HepG2 (cell line): ENCODE results near the gene PSMB4. TPM values are rescaled to one million over a fixed set of nuclear protein-coding genes. Genes with fewer than 3 reads are reported as not detected.
A peak's percentile ranks its signal among the peaks of the same experiment; 100 is the strongest.

Source experiments
- AKAP8 ChIP-seq: sonication (generic); formaldehyde crosslinking; IDR thresholded peaks from 2 replicates; pipeline ENCODE4 v1.5.1; 2020; ENCODE audit warnings: mild to moderate bottlenecking, missing genetic modification reagents
- BRCA1 ChIP-seq: sonication (generic); formaldehyde crosslinking; IDR thresholded peaks from 2 replicates; pipeline ENCODE4 v1.4.0; 2020; ENCODE audit warnings: missing genetic modification reagents
- DMAP1 ChIP-seq: IDR thresholded peaks from 2 replicates; pipeline ENCODE4 v1.6.1; 2016
- ETV5 ChIP-seq: IDR thresholded peaks from 2 replicates; pipeline ENCODE4 v1.6.1; 2018; ENCODE audit warnings: missing biosample characterization, missing genetic modification reagents, inconsistent platforms, borderline replicate concordance
- KLF13 ChIP-seq: sonication (generic); formaldehyde crosslinking; IDR thresholded peaks from 2 replicates; pipeline ENCODE4 v1.4.0; 2020; ENCODE audit warnings: mild to moderate bottlenecking, missing genetic modification reagents
- MED1 ChIP-seq: sonication (generic); formaldehyde crosslinking; IDR thresholded peaks from 2 replicates; pipeline ENCODE4 v1.4.0; 2020; ENCODE audit warnings: missing genetic modification reagents
- MED13 ChIP-seq: sonication (generic); formaldehyde crosslinking; IDR thresholded peaks from 2 replicates; pipeline ENCODE4 v1.5.0; 2020; ENCODE audit warnings: missing genetic modification reagents
- NFKB2 ChIP-seq: sonication (generic); formaldehyde crosslinking; IDR thresholded peaks from 2 replicates; pipeline ENCODE4 v1.4.0; 2020; ENCODE audit warnings: missing genetic modification reagents, borderline replicate concordance
- NKX3-1 ChIP-seq: sonication (generic); formaldehyde crosslinking; IDR thresholded peaks from 2 replicates; pipeline ENCODE4 v1.5.0; 2020; ENCODE audit warnings: missing genetic modification reagents
- PITX1 ChIP-seq: sonication (generic); formaldehyde crosslinking; IDR thresholded peaks from 2 replicates; pipeline ENCODE4 v1.5.1; 2020; ENCODE audit warnings: mild to moderate bottlenecking, missing genetic modification reagents
- SMYD3 ChIP-seq: sonication (generic); formaldehyde crosslinking; IDR thresholded peaks from 2 replicates; pipeline ENCODE4 v1.8.1; 2023; ENCODE audit warnings: mild to moderate bottlenecking, missing genetic modification reagents
- ZFX ChIP-seq: sonication (generic); formaldehyde crosslinking; IDR thresholded peaks from 2 replicates; pipeline ENCODE4 v1.4.0; 2020; ENCODE audit warnings: mild to moderate bottlenecking, low read depth, missing genetic modification reagents, moderate library complexity
- ZMYM4 ChIP-seq: sonication (generic); formaldehyde crosslinking; IDR thresholded peaks from 2 replicates; pipeline ENCODE4 v1.8.1; 2023; ENCODE audit warnings: mild to moderate bottlenecking, missing genetic modification reagents
- ZNF138 ChIP-seq: sonication (generic); formaldehyde crosslinking; IDR thresholded peaks from 2 replicates; pipeline ENCODE4 v1.5.0; 2020; ENCODE audit warnings: mild to moderate bottlenecking, low read depth, missing genetic modification reagents
- polyA plus RNA-seq, 8 experiments: library from polyadenylated mRNA; depleted of rRNA in 3 of 8; stranded (reverse) in 7 of 8; unstranded in 1 of 8; fragments of >200 nt; fragmentation: Illumina TruSeq in 4 of 8; extraction: Trizol in 4 of 8; gene quantifications; 2 replicates each; pipeline versions ENCODE4 v1.2.1 to v1.2.3, GENCODE V29; 2011 to 2016; ENCODE audit warnings: low read depth in 4 of 8, missing spikeins in 1 of 8, mixed read lengths in 1 of 8; ENCODE audit not compliant: insufficient read depth in 1 of 8
- total RNA-seq, 5 experiments: library from RNA; depleted of rRNA; stranded (reverse); fragments of >200 nt; fragmentation: Illumina TruSeq; extraction: Trizol; gene quantifications; 2 replicates each; pipeline ENCODE4 v1.2.3, GENCODE V29; 2016; ENCODE audit warnings: low read depth in 1 of 5
- TF ChIP-seq, protein P1 (sequence below): sonication (generic); formaldehyde crosslinking; IDR thresholded peaks from 2 replicates; pipeline ENCODE4 v1.4.0; 2020; ENCODE audit warnings: missing genetic modification reagents, mild to moderate bottlenecking, borderline replicate concordance
- TF ChIP-seq, protein P2 (sequence below): sonication (generic); formaldehyde crosslinking; IDR thresholded peaks from 2 replicates; pipeline ENCODE4 v1.5.1; 2020; ENCODE audit warnings: mild to moderate bottlenecking, missing genetic modification reagents, moderate library complexity
- TF ChIP-seq, protein P3 (sequence below): sonication (generic); formaldehyde crosslinking; IDR thresholded peaks from 2 replicates; pipeline ENCODE4 v1.8.0; 2022; ENCODE audit warnings: mild to moderate bottlenecking, missing genetic modification reagents, borderline replicate concordance
- TF ChIP-seq, protein P4 (sequence below): sonication (generic); formaldehyde crosslinking; IDR thresholded peaks from 2 replicates; pipeline ENCODE4 v1.4.0; 2020; ENCODE audit warnings: low read depth, mild to moderate bottlenecking, missing genetic modification reagents

The PSMB4 gene
- total and polyA plus RNA-seq, 2 of the 13 experiments (the other 11 are each of a cell fraction or from before 2014, with no cell fraction given) = 336 to 383 TPM

DNA sequence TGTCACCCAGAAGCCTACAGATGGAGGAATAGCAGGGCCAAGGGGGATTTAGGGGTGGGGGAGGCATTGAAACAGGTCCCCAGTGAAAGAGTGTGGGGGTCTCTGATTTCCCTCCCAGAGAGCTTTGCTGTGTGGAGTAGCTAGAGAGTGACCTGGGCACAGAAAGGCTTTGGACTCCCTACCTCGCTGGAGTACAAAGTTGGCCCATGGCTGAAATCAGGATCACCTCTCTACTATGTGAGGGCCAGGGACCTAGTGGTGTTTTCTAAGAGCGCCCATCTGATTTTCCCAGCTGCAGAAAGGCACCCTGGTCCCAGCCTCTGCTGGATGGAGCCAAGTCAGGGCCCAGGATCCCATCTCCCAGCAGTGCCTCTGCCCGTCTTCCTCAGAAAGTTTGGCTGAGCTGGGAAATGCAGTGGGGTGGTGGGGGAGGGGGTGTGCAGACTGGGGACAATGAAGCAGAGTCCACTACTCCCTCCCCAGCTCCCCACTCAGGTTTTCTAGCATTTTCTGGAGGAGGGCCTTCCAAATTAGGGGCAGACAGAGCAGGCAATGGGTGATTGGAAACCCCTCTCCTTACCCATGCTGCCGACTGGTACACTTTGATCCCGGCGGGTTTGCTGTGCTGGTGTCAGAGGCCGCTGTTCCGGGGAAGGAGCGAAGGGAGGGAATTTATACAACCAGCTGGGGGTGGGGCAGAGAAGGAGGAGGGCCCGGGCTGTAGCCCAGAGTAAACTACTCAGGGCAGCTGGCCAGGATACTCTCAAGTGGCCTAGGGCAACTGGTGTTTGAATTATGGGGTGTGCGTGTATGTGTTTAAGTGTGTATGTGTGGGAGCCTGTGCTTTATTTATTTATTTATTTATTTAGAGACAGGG, 27.1 kb upstream of the PSMB4 start, which contains the start of gene SELENBP1 (continued):
- TF ChIP-seq, protein P1, sequence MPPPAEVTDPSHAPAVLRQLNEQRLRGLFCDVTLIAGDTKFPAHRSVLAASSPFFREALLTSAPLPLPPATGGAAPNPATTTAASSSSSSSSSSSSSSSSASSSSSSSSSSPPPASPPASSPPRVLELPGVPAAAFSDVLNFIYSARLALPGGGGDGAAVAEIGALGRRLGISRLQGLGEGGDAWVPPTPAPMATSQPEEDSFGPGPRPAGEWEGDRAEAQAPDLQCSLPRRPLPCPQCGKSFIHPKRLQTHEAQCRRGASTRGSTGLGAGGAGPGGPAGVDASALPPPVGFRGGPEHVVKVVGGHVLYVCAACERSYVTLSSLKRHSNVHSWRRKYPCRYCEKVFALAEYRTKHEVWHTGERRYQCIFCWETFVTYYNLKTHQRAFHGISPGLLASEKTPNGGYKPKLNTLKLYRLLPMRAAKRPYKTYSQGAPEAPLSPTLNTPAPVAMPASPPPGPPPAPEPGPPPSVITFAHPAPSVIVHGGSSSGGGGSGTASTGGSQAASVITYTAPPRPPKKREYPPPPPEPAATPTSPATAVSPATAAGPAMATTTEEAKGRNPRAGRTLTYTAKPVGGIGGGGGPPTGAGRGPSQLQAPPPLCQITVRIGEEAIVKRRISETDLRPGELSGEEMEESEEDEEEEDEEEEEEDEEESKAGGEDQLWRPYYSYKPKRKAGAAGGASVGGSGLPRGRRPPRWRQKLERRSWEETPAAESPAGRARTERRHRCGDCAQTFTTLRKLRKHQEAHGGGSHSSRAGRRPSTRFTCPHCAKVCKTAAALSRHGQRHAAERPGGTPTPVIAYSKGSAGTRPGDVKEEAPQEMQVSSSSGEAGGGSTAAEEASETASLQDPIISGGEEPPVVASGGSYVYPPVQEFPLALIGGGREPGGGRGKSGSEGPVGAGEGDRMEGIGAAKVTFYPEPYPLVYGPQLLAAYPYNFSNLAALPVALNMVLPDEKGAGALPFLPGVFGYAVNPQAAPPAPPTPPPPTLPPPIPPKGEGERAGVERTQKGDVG (CRISPR knock-in tag) = no peak
- TF ChIP-seq MED13 (CRISPR knock-in tag) = 0 out of 2 replicates have a peak, but pooled peaks have one; percentile 16
- peak; percentile 70; the same call in 1 of the 2 replicates for TF ChIP-seq PITX1
- peak; percentile 39; the same call in 1 of the 2 replicates for TF ChIP-seq ETV5 (CRISPR knock-in tag)
- TF ChIP-seq KLF13 (CRISPR knock-in tag) = no peak
- TF ChIP-seq MED1 (CRISPR knock-in tag) = peak; percentile 44; the same call in 1 of the 2 replicates
- peak; percentile 48; the same call in 1 of the 2 replicates for TF ChIP-seq NFKB2 (CRISPR knock-in tag)
- peak; percentile 81; the same call in 1 of the 2 replicates for TF ChIP-seq ZFX (CRISPR knock-in tag)
- no peak for TF ChIP-seq ZNF138 (CRISPR knock-in tag)
- TF ChIP-seq DMAP1 (CRISPR knock-in tag) = peak; percentile 42; the same call in 1 of the 2 replicates
- TF ChIP-seq, protein P2, sequence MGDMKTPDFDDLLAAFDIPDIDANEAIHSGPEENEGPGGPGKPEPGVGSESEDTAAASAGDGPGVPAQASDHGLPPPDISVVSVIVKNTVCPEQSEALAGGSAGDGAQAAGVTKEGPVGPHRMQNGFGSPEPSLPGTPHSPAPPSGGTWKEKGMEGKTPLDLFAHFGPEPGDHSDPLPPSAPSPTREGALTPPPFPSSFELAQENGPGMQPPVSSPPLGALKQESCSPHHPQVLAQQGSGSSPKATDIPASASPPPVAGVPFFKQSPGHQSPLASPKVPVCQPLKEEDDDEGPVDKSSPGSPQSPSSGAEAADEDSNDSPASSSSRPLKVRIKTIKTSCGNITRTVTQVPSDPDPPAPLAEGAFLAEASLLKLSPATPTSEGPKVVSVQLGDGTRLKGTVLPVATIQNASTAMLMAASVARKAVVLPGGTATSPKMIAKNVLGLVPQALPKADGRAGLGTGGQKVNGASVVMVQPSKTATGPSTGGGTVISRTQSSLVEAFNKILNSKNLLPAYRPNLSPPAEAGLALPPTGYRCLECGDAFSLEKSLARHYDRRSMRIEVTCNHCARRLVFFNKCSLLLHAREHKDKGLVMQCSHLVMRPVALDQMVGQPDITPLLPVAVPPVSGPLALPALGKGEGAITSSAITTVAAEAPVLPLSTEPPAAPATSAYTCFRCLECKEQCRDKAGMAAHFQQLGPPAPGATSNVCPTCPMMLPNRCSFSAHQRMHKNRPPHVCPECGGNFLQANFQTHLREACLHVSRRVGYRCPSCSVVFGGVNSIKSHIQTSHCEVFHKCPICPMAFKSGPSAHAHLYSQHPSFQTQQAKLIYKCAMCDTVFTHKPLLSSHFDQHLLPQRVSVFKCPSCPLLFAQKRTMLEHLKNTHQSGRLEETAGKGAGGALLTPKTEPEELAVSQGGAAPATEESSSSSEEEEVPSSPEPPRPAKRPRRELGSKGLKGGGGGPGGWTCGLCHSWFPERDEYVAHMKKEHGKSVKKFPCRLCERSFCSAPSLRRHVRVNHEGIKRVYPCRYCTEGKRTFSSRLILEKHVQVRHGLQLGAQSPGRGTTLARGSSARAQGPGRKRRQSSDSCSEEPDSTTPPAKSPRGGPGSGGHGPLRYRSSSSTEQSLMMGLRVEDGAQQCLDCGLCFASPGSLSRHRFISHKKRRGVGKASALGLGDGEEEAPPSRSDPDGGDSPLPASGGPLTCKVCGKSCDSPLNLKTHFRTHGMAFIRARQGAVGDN (CRISPR knock-in tag) = peak; percentile 58
- TF ChIP-seq, protein P3, sequence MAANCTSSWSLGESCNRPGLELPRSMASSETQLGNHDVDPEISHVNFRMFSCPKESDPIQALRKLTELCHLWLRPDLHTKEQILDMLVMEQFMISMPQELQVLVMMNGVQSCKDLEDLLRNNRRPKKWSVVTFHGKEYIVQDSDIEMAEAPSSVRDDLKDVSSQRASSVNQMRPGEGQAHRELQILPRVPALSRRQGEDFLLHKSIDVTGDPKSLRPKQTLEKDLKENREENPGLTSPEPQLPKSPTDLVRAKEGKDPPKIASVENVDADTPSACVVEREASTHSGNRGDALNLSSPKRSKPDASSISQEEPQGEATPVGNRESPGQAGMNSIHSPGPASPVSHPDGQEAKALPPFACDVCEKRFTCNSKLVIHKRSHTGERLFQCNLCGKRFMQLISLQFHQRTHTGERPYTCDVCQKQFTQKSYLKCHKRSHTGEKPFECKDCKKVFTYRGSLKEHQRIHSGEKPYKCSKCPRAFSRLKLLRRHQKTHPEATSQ = 0 out of 2 replicates have a peak, but pooled peaks have one; percentile 41
- 0 out of 2 replicates have a peak, but pooled peaks have one; percentile 61 for TF ChIP-seq NKX3-1
- TF ChIP-seq ZMYM4 (CRISPR knock-in tag) = peak; percentile 64; the same call in 1 of the 2 replicates
- TF ChIP-seq, protein P4, sequence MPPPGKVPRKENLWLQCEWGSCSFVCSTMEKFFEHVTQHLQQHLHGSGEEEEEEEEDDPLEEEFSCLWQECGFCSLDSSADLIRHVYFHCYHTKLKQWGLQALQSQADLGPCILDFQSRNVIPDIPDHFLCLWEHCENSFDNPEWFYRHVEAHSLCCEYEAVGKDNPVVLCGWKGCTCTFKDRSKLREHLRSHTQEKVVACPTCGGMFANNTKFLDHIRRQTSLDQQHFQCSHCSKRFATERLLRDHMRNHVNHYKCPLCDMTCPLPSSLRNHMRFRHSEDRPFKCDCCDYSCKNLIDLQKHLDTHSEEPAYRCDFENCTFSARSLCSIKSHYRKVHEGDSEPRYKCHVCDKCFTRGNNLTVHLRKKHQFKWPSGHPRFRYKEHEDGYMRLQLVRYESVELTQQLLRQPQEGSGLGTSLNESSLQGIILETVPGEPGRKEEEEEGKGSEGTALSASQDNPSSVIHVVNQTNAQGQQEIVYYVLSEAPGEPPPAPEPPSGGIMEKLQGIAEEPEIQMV (CRISPR knock-in tag) = peak; percentile 22; the same call in 1 of the 2 replicates
- 0 out of 2 replicates have a peak, but pooled peaks have one; percentile 47 for TF ChIP-seq BRCA1 (CRISPR knock-in tag)
- TF ChIP-seq SMYD3 = peak; percentile 29; the same call in 1 of the 2 replicates
- TF ChIP-seq AKAP8 (CRISPR knock-in tag) = 0 out of 2 replicates have a peak, but pooled peaks have one; percentile 41
